Stimulated activated CD8-positive, alpha-beta memory T cell treated with anti-CD3 and anti-CD28 coated beads, Interleukin-12 subunit alpha, Interleukin-12 subunit beta, amount 100 ng/mL, for 24 hours (primary cell): Measurements from ENCODE around the gene DYNLT4.
A peak's percentile ranks its signal among the peaks of the same experiment; 100 is the strongest.
"Not testable (repeated sequence)": the region's sequence is repeated elsewhere in the genome, so short reads cannot be mapped to it uniquely, and the experiment has no call there.

Source experiments
- DNase-seq: peaks from one replicate; pipeline ENCODE4 v3.0.0-alpha.2; 2020; ENCODE audit errors: extremely low read depth

Gene DYNLT4

DNA sequence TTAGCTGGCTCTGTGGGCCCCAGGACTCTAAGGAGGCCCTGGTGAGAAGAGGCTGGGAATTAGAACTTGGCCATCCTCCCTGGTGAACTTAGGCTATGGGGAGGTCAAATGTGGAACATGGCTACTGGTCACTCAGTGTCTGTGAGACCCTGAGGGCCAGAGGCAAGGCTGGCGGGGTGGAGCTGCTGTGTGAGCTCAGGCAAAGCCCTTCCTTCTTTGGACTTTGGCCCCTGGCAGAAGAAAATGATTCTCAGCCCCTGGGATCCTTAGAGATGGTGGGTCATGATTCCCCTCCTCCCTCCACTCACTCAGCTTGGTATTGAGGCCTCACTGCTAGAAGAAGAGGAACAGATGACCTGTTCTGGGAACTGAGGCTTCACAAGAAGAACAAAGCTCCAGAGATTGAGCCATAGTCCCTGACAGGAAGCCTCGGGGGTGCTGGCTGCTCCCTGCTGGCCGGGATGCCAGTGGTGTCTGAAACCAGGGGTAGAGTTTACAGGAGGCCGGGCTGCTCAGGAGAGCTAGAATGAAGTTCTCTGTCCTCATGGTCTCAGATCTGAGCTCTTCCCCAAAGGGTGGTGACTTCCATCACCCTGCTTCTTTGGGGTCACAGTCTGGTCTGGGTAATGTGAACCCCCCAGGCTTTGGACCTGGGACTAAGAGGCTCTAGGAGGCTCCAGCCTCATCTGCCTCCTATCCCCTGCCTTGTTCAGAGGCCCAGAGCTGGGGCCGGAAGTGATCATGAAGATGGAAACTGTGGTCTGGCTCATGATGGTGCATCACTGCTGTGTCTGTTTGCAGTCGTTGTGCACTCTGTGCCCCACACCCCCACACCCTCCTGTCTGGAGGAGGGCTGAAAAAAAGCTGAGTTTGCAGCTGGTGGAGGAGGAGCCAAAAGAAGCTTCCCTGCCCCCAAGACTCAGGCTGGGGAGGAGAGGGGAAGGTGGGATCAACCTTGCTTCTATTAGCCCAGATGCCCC, 2.1 kb upstream of the DYNLT4 start:
- no peak for DNase-seq

DNA sequence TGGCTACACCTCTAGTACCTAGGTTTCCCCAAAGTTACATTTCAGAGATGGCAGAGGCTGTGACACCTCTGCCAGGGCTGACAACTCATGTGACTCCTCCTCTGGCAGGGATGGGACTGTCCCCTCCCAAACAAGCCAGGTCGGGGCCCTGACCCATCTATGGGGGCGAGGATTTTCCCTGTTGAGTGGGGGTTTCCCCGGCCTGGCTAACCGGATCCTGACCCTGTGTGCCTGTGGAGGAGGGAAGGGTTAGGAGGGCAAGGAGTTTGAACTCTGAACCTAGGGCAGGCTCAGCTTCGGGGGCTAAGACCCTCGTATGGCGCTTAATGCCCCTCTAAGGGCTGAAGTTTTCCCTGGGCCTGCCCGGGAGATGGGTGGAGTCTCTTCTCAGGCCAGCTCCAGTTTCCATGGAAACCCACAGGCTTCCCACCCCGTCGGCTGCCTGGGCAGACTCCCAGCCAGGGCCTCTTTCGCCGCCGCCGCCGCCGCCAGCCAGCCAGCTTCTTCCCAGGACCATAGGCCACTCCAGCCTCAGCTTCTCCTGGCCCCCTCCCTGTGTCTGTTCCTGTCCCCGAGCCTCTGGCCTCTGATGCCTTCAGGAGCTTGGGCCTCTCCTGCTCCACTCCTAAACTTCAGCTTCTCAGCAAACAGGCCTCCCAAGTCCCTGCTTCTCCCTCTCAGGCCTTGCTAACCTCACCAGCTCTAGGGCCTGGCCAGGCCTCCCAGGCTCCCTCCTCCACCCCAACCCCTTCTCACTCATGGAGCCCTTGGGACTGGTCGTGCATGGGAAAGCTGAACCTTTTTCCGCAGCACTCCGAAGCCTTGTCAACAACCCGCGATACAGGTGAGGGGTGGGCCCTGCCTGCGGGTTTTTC, 1.1 kb upstream of the DYNLT4 start, which contains the start of gene BTBD19:
TSS of gene BTBD19 (plus strand) at position 461 of the 875 bp plus-strand sequence. CDS start at position 759, 298 bp downstream.
- DNase-seq: no peak

DNA sequence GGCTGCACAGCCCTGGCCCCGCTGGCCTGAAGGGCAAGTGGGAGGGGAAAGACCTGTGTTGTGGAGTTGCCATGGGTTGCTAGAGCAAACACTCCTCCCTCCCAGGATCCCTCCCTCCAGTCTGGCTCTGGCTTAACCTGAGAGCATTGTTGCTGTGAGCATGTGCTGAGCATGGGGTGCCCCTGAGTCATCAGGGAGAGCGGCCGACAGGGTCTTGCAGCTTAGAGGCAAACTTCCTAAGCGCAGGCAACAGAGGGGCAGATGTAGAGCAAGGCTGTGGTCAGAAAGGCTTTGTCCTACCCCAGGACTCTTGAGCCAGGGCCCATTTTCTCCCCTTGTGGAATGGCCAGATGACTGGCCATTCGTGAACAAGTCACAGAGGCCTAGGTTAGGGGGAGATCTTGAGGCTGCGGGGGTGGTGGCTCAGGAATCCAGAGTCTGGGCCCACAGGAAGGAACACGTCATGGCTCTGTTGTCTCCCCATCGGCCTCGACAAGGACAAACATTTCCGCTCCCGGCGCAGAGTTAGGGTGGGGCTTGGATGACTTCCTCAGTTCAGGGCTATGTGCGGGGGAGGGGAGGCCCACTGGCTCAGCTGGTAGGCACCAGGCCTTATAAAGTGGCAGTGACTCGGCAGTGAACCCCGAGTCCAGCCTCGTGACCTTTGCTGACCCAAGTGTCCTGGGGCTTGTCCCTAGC, 362 bp upstream of the DYNLT4 start:
- DNase-seq: no peak

DNA sequence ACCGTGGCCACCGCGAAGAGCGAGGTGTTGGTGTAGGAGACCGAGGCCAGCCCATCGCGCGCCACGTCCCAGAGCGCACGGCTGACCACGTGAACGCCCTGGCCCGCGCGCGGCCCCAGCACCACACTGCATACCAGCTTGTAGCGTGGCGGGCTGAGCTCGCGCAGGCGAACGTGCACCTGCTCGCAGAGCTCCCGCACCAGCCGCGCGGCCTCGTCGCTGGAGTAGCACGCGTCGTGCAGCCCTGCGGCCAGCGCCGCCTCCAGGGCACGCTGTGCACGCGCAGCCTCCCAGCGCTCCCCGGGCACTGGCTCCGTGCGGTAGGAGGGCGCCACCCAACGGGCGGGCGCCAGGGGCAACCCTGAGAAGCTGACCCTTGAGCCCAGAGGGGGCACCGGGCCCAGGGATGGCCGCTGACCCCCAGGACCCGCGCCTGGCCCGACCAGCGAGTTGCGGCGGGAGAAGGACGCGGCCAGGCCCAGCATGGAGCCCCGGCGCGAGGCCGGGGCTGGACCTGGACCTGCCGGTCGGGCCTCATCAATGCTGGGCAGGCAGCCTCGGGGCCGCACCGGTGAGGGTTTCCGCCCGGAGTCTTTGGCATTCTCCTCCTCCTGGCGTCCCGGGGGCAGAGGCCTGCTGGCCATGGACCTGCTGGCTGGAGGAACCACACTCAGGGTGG, 987 bp downstream of the DYNLT4 start:
- no peak for DNase-seq

DNA sequence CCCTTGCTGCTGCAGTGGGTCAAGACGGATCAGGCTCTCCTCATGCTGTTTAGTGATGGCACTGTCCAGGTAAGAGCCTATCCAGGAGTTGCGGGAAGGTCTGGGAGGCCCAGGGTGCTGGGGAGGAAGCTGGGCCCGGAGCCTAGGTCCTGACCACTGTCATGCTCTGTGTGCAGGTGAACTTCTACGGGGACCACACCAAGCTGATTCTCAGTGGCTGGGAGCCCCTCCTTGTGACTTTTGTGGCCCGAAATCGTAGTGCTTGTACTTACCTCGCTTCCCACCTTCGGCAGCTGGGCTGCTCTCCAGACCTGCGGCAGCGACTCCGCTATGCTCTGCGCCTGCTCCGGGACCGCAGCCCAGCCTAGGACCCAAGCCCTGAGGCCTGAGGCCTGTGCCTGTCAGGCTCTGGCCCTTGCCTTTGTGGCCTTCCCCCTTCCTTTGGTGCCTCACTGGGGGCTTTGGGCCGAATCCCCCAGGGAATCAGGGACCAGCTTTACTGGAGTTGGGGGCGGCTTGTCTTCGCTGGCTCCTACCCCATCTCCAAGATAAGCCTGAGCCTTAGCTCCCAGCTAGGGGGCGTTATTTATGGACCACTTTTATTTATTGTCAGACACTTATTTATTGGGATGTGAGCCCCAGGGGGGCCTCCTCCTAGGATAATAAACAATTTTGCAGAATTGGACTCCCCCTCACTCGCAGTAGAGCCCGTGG, 1.7 kb downstream of the DYNLT4 start:
- DNase-seq: no peak

DNA sequence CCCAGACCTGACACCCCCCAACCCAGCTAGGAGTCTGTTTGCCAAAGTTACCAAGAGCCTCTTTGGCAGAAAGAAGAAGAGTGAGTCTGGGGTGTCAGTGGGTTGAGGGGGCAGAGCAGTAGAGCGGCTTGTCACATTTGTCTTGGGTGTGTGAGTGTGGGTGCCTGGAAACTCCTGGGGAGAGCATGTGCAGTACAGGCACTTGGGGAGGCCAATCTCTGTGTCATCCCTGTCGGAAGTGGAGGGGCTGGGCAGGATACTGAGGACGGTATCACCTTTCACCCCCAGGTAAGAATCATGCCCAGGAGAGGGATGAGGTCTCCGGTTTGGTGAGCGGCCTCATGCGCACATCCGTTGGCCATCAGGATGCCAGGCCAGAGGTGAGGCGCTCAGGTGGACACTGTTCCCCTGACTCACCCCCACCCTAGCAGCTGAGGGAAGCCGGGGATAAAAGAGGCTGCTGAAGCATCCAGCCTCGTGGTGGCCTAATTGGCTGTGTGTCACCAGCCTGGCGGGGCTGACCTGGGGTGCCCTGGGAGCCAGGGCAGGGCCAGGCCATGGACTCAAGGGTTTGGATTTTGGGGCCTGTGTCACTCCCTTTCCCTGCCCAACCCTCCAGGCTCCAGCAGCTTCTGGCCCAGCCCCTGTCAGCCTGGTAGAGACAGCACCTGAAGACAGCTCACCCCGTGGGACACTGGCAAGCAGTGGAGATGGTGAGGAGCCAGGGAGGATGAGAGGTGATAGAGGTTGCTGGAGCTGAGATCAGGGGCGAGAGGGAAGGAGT, 3.6 kb downstream of the DYNLT4 start:
- DNase-seq: no peak

DNA sequence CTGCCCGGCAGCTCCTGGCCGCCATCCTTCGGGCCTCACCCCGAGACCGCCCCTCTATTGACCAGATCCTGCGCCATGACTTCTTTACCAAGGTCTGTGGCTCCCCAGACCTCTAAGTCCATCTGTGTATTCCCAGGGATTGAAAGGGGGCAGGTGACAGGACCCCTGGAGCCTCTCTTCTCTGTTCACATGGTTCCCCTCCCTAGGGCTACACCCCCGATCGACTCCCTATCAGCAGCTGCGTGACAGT, 4.2 kb downstream of the DYNLT4 start:
- no peak for DNase-seq

DNA sequence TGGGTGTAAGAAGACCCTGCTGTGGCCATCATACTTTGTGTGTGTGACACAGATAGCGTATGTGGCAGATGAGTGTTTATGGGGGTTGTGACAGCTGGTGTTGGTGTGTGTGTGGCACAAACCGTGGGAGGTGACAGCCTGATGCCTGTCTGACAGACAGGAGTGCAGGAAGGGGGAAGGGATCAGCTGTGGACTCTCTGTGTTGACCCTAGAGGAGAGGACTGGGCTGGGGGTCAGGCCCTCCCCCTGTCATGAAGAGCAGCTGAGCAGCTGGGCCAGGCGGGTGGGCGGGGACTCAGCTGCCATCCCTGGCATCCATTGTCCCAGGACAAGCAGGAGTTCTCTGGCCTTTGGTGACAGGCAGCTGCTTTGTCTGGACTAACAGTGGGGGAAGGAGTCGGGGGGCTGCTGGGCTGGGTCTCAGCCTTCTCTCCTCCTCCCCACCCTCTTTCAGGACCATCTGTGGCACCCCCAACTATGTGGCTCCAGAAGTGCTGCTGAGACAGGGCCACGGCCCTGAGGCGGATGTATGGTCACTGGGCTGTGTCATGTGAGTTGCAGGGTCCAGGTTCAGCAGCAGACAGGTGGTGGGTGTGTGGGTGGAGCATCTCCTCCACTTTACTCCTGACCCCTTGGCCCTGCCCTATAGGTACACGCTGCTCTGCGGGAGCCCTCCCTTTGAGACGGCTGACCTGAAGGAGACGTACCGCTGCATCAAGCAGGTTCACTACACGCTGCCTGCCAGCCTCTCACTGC, 4.7 kb downstream of the DYNLT4 start:
- DNase-seq: no peak

DNA sequence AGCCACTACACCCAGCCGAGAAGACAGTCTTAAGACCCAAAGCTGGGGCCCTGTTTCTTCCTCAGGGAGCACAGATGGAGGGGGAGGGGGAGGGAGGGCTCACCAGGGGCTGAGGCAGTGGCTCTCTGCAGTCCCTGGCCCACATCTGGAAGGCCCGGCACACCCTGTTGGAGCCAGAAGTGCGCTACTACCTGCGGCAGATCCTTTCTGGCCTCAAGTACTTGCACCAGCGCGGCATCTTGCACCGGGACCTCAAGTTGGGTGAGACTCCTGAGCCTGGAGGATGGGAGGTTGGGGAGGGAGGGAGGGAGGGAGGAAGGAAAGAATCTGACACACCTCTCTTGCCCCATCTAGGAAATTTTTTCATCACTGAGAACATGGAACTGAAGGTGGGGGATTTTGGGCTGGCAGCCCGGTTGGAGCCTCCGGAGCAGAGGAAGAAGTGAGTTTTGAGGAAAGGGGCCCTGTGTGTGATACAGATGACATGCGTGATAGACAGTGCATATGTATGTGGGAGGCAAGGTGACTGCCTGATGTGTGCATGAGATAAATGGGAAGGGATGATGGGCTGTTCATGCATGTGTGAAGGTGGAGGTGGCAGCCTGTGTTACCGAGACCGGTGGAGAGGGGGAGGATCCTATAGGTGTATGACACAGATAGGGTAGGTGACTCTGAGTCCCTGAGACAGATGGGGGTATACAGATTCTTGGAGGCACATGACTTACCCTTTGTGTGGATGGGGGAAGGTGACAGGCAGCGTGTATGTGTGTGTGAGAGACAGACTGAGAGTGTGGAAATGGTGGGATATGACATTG, 5.5 kb downstream of the DYNLT4 start:
- DNase-seq: no peak

DNA sequence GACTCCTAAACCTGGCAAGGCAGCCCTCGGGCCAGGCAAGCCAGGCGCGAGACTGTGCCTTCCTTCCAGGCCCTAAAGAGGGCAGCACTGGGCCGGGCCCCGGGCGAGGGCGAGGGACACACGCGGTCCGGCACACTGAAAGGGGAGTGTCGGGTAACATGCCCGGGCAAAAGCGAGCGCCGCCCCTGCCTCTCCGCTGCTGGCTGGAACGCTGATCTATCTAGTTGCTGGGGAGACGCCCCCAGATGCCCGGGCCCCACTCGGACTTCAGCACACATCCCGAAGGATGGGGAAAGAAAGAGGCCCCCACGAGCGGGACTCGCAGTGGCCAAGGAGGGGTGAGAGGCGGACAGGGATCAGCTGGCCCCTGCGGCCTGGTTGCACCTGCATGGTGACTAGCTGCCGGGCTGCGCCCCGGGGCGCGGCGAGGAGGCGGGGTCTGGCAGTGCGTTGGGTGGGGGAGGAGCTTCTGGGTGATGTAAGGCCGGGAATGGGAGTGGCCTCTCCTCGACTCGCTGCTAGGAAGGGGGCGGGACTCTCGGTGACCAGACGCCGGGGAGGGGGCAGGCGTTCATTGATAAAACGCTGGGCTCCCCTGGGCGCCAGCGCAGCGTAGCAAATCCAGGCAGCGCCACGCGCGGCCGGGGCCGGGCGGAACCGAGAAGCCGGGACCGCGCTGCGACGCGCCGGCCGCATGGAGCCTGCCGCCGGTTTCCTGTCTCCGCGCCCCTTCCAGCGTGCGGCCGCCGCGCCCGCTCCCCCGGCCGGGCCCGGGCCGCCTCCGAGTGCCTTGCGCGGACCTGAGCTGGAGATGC, 7.2 kb downstream of the DYNLT4 start, which contains the start of gene PLK3:
TSS of gene PLK3 (plus strand) at position 608 of the 815 bp plus-strand sequence. CDS start at position 695, 87 bp downstream.
- DNase-seq: peak; percentile 95

DNA sequence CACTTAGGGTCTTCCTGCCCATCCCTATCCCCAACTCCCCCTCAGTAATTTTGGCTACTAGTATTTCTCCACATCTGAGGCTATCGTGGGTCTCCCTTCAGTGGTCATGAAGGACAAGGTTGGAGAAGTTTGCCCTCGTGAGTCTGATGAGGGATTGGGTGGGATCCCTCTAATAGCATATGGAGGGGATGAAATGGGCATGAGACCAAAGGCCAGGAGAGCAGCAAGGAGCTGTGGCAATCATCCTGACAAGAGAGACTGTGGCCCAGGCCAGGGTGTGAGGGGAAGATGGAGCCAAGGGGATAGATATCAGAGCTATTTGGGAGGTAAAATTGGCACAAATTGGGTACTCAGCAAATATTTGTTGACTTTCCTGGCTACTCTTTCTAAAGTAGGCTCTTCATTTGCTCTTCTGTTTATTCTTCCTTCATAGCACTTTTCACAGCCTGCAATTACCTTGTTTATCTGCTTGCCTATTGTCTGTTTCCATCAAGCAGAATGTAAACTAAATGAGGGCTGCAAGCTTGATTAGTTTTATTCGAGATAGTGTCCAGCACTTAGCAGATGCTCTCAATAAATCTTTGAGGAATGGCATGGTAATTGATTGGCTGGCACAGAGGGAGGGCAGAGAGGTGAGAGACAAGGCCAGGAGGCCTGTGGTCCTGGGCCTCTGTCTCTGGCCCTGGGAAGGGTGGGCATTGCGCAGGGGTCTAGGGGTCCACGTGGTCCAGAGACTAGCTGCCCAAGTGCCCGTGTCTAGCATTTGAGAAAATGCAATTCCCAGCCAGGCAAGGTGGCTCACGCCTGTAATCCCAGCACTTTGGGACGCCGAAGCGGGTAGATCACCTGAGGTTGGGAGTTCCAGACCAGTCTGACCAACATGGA, 8.4 kb downstream of the DYNLT4 start:
- no peak for DNase-seq

DNA sequence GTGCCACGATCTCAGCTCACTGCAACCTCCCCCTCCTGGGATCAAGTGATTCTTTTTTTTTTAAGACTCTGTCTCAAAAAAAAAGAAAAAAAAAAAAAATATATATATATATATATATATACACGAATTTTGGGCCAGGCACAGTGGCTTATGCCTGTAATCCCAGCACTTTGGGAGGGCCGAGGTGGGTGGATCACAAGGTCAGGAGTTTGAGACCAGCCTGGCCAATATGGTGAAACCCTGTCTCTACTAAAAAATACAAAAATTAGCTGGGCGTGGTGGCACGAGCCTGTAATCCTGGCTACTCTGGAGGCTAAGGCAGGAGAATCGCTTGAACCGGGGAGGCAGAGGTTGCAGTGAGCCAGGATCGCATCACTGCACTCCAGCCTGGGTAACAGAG, 9.3 kb downstream of the DYNLT4 start:
- not testable (repeated sequence) for DNase-seq

DNA sequence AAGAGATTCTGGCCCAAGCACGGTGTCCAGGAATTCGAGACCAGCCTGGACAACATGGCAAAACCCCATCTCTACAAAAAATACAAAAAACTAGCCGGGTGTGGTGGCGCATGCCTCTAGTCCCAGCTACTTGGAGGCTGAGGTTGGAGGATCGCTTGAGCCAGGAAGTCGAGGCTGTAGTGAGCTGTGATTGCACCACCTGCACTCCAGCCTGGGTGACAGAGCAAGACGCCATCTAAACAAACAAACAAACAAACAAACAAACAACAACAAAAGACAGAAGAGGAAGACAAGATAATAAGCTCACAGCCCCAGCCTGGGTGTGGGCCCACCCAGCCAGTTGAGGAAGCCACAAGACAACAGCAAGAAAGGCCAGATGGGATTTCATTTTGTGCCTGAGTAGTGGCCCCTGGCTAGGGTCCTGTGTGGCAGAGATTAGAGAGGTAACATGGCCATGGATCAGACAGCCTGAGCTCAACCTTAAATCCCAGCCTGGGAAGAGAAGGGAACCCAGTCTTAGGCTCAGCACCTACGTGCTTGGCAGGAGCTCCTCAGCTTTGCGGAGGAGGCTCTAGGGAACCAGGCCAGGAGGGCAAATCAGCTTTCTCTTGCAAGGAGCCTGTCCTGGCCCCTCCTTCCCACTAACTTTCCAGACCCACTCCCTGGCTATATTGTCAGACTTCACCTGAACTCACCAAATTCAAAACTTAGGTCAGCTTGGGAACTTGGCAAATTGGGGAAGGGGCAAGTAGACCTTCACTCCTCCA, 14.2 kb downstream of the DYNLT4 start:
- no peak for DNase-seq

DNA sequence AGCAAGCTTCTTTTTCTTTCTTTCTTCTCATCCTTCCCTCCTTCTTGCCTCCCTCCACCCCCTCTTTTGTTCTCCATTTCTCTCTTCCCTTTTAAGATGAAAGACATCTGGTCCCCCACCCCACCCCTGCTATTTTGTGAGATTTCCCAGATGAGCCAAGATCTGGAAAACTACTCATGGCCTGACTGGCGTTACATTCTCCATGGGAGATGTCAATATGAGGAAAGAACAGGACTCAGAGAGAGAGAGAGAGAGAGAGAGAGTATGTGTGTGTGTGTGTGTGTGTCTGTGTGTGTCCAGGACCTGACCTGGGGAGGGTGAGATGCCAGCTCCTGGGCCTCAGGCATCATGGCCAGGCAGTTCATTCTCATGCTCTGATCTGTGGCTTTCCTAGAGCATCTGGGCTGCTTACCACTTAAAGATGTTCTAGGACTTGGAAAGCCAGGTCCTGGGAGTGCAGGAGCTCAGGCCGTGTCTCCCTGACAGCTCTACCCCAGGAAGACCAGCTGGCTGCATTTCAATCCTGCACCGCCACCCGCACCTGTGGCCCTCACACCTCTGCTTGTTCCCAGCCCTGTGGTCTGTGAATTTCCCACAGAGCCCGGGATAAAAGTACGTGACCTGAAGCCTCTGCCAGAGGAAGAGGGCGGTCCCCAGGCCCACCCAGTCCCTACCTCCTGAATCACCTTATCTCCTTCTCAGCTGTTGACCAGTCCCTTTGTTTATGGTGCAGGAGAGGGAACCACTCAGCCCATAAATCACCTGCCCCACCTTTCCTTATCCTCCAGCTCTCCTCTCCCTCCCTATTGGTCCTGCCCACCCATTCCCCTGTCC, 16.0 kb downstream of the DYNLT4 start:
- no peak for DNase-seq
